Measurements from ENCODE around the gene AP1S1. TPM values are rescaled to one million over a fixed set of nuclear protein-coding genes. Genes with fewer than 3 reads are reported as not detected.

The AP1S1 gene
- total and polyA plus RNA-seq, 2 of the 13 experiments (the other 11 are each of a cell fraction or from before 2014, with no cell fraction given): 57.5 to 68.1 TPM

DNA sequence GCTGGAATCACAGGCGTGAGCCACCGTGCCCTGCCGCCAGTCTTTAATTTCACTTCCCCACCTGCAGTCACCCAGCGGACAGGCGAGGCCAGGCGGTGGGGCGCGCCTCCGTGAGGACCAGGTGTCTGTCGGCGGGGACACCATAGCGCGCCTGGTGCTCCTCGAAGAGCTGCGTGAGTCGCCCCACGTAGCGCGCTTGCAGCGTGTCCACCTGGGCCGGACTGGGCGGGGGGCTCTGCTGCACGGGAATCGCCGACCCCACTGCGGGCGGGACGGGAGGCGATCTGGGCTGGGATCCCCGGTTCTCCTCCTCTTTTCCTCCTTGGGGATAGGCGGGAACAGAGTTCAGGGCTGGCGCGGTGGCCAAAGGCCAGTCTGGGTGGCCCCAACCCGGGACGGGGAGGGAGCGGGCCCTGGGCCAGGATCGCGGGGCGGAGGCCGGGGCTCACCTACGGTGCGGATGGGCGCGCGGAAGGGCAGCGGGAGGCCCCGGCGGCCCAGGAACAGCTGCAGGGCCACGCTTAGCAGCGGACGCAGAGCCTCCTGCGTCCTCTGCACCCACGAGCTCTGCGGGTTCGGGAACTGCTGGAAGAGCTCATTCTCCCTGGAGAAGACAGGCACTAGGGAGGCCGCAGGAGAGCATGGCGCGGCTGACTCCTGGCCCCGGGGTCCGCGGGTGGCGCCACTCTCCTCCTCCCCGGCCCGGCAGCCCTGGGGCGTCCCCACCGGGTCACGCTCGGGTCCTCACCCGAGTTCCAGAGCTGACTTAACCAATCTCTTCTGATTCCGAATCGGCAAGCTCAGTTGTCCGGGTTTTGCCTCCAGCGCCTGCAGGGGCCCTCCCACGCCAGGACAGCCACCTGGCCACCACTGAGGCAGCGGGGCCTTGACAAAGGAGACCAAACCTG lies 47.7 kb downstream of the AP1S1 start (continued):
- TF ChIP-seq, protein P1, sequence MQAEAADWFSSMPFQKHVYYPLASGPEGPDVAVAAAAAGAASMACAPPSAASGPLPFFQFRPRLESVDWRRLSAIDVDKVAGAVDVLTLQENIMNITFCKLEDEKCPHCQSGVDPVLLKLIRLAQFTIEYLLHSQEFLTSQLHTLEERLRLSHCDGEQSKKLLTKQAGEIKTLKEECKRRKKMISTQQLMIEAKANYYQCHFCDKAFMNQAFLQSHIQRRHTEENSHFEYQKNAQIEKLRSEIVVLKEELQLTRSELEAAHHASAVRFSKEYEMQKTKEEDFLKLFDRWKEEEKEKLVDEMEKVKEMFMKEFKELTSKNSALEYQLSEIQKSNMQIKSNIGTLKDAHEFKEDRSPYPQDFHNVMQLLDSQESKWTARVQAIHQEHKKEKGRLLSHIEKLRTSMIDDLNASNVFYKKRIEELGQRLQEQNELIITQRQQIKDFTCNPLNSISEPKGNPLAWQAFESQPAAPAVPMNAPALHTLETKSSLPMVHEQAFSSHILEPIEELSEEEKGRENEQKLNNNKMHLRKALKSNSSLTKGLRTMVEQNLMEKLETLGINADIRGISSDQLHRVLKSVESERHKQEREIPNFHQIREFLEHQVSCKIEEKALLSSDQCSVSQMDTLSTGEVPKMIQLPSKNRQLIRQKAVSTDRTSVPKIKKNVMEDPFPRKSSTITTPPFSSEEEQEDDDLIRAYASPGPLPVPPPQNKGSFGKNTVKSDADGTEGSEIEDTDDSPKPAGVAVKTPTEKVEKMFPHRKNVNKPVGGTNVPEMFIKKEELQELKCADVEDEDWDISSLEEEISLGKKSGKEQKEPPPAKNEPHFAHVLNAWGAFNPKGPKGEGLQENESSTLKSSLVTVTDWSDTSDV (CRISPR knock-in tag; IDR thresholded peaks at IDR 0.05): peak; percentile 19
- no peak for TF ChIP-seq ZNF335 (CRISPR knock-in tag; IDR thresholded peaks at IDR 0.05)
- TF ChIP-seq ZNF280B (CRISPR knock-in tag; IDR thresholded peaks at IDR 0.05; ENCODE audit: borderline replicate concordance): no peak
- TF ChIP-seq ZNF761 (CRISPR knock-in tag; conservative IDR thresholded peaks at IDR 0.05): 0 out of 2 replicates have a peak, but pooled peaks have one; percentile 45
- TF ChIP-seq TFDP2 (CRISPR knock-in tag; IDR thresholded peaks at IDR 0.05): peak; percentile 73
- TF ChIP-seq, protein P2, sequence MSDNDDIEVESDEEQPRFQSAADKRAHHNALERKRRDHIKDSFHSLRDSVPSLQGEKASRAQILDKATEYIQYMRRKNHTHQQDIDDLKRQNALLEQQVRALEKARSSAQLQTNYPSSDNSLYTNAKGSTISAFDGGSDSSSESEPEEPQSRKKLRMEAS (IDR thresholded peaks at IDR 0.05): peak; percentile 17; the same call in 1 of the 2 replicates
- TF ChIP-seq RNF2 (conservative IDR thresholded peaks at IDR 0.05; ENCODE audit: low read depth): no peak
- no peak for TF ChIP-seq TBL1XR1 (IDR thresholded peaks at IDR 0.05; ENCODE audit: borderline replicate concordance, low read length, partially characterized antibody)
- 0 out of 2 replicates have a peak, but pooled peaks have one; percentile 91 for TF ChIP-seq NFKB2 (CRISPR knock-in tag; IDR thresholded peaks at IDR 0.05; ENCODE audit: borderline replicate concordance)
- TF ChIP-seq FOXM1 (CRISPR knock-in tag; IDR thresholded peaks at IDR 0.05): no peak
- no peak for TF ChIP-seq NONO (IDR thresholded peaks at IDR 0.05)
- peak; percentile 48 for TF ChIP-seq NONO (CRISPR knock-in tag; conservative IDR thresholded peaks at IDR 0.05)
- 0 out of 2 replicates have a peak, but pooled peaks have one; percentile 54 for TF ChIP-seq ZNF766 (CRISPR knock-in tag; IDR thresholded peaks at IDR 0.05; ENCODE audit: borderline replicate concordance)
- no peak for TF ChIP-seq SRY (CRISPR knock-in tag; IDR thresholded peaks at IDR 0.05)
- peak; percentile 83; the same call in 1 of the 2 replicates for TF ChIP-seq YEATS4 (CRISPR knock-in tag; IDR thresholded peaks at IDR 0.05; ENCODE audit: borderline replicate concordance)
- TF ChIP-seq, protein P3, sequence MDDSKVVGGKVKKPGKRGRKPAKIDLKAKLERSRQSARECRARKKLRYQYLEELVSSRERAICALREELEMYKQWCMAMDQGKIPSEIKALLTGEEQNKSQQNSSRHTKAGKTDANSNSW (CRISPR knock-in tag; IDR thresholded peaks at IDR 0.05; ENCODE audit: borderline replicate concordance): no peak
- TF ChIP-seq HMG20B (CRISPR knock-in tag; conservative IDR thresholded peaks at IDR 0.05): no peak
- TF ChIP-seq, protein P4, sequence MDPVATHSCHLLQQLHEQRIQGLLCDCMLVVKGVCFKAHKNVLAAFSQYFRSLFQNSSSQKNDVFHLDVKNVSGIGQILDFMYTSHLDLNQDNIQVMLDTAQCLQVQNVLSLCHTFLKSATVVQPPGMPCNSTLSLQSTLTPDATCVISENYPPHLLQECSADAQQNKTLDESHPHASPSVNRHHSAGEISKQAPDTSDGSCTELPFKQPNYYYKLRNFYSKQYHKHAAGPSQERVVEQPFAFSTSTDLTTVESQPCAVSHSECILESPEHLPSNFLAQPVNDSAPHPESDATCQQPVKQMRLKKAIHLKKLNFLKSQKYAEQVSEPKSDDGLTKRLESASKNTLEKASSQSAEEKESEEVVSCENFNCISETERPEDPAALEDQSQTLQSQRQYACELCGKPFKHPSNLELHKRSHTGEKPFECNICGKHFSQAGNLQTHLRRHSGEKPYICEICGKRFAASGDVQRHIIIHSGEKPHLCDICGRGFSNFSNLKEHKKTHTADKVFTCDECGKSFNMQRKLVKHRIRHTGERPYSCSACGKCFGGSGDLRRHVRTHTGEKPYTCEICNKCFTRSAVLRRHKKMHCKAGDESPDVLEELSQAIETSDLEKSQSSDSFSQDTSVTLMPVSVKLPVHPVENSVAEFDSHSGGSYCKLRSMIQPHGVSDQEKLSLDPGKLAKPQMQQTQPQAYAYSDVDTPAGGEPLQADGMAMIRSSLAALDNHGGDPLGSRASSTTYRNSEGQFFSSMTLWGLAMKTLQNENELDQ (CRISPR knock-in tag; IDR thresholded peaks at IDR 0.05; ENCODE audit: borderline replicate concordance): no peak
- peak; percentile 75; the same call in 1 of the 2 replicates for TF ChIP-seq ZNF235 (CRISPR knock-in tag; IDR thresholded peaks at IDR 0.05; ENCODE audit: borderline replicate concordance)

All from HepG2 (cell line).